OCI-LY7 (cell line): ENCODE results near the gene DNM3. TPM values are rescaled to one million over a fixed set of nuclear protein-coding genes. Genes with fewer than 3 reads are reported as not detected.

Source experiments
- BruUV-seq: library from RNA; stranded (reverse); fragments of 400-500 nt; replicated peaks from 2 replicates; lab custom pipeline; 2021; lab: Mats Ljungman, UMichigan
- CTCF ChIA-PET: fragments of 300-600 bp; sonication (Branson Sonifier 250); formaldehyde crosslinking; loops from one replicate; lab custom pipeline; 2022; ENCODE audit warnings: antibody characterized with exemption; ENCODE audit not compliant: unreplicated experiment; lab: Charles Lee
- POLR2A ChIA-PET: fragments of 300-600 bp; sonication (Branson Sonifier 250); formaldehyde crosslinking; loops from one replicate; lab custom pipeline; 2022; ENCODE audit warnings: antibody characterized with exemption; lab: Charles Lee
- DNase-seq: peaks from one replicate; pipeline ENCODE4 v3.0.0-alpha.2; 2015; ENCODE audit warnings: low spot score
- H2AFZ ChIP-seq: fragments of 200-600 bp; sonication (generic), shearing (Covaris generic); 2 replicates; pipeline ENCODE4 v1.6.1; 2014; ENCODE audit warnings: mild to moderate bottlenecking, antibody characterized with exemption, low read length, moderate library complexity
- H3K27ac ChIP-seq: fragments of 200-600 bp; sonication (generic); 2 replicates; pipeline ENCODE4 v1.5.1; 2014; ENCODE audit warnings: mixed run types, low read depth, mild to moderate bottlenecking, moderate library complexity, low read length, inconsistent platforms; ENCODE audit not compliant: poor library complexity, severe bottlenecking
- H3K36me3 ChIP-seq: fragments of 200-600 bp; sonication (generic); 2 replicates; pipeline ENCODE4 v1.6.1; 2014; ENCODE audit warnings: mild to moderate bottlenecking, antibody characterized with exemption, low read length, moderate library complexity, mixed read lengths; ENCODE audit not compliant: insufficient read depth
- H3K4me1 ChIP-seq: fragments of 200-600 bp; sonication (generic); 2 replicates; pipeline ENCODE4 v1.5.1; 2014; ENCODE audit warnings: mild to moderate bottlenecking, low read length; ENCODE audit not compliant: insufficient read depth, poor library complexity, severe bottlenecking
- H3K4me2 ChIP-seq: fragments of 200-600 bp; sonication (generic); 2 replicates; pipeline ENCODE4 v1.6.1; 2014; ENCODE audit warnings: mild to moderate bottlenecking, low read length
- H3K4me3 ChIP-seq: fragments of 200-600 bp; sonication (generic); 2 replicates; pipeline ENCODE4 v1.5.1; 2014; ENCODE audit warnings: mild to moderate bottlenecking, low read depth, low read length; ENCODE audit not compliant: poor library complexity, severe bottlenecking
- H3K79me2 ChIP-seq: fragments of 200-600 bp; sonication (generic); 2 replicates; pipeline ENCODE4 v1.6.1; 2016; ENCODE audit warnings: low read depth, mild to moderate bottlenecking, low read length, moderate library complexity, mixed read lengths; ENCODE audit not compliant: insufficient read depth
- H3K9me2 ChIP-seq: fragments of 200-600 bp; sonication (generic); 2 replicates; pipeline ENCODE4 v1.6.1; 2016; ENCODE audit warnings: mild to moderate bottlenecking, low read length, mixed read lengths; ENCODE audit not compliant: insufficient read depth
- H3K9me3 ChIP-seq: fragments of 200-600 bp; sonication (generic); 2 replicates; pipeline ENCODE4 v1.6.1; 2014; ENCODE audit warnings: mild to moderate bottlenecking, mixed run types, low read length, mixed read lengths
- H4K20me1 ChIP-seq: fragments of 200-600 bp; sonication (generic); 2 replicates; pipeline ENCODE4 v1.6.1; 2014; ENCODE audit warnings: mild to moderate bottlenecking, antibody characterized with exemption, low read length, moderate library complexity, mixed read lengths; ENCODE audit not compliant: insufficient read depth
- CTCF ChIP-seq: fragments of 200-600 bp; sonication (generic); conservative IDR thresholded peaks from 2 replicates; pipeline ENCODE4 v1.5.1; 2014; ENCODE audit warnings: mild to moderate bottlenecking, antibody characterized with exemption, low read length, moderate library complexity, mixed read lengths
- EZH2phosphoT487 ChIP-seq: fragments of 200-600 bp; sonication (generic); IDR thresholded peaks from 2 replicates; pipeline ENCODE4 v1.6.1; 2018; ENCODE audit warnings: low read depth, borderline replicate concordance, mild to moderate bottlenecking, mixed run types, antibody characterized with exemption, low read length, moderate library complexity, mixed read lengths
- intact Hi-C: fragments of 100-400 bp; cut with micrococcal nuclease; formaldehyde crosslinking; loops from one replicate; pipeline ENCODE4 v1.10.0; 2022; ENCODE audit not compliant: unreplicated experiment
- total RNA-seq, 2 experiments: library from RNA; depleted of rRNA in 1 of 2; stranded (reverse); fragments of >200 nt in 1 of 2; shearing (Covaris generic) in 1 of 2; gene quantifications; 2 replicates each; pipeline ENCODE4 v1.2.3, GENCODE V29; 2014 to 2022

Gene DNM3
- total RNA-seq, 2 experiments from 2014 or later = 0.47 to 0.61 TPM

- no peak for TF ChIP-seq CTCF
- TF ChIP-seq EZH2phosphoT487 = no peak
- no peak for DNase-seq
- BruUV-seq = no TSS peak
- POLR2A ChIA-PET = no interaction called here
- Histone ChIP-seq H3K9me2 (no peaks in the 10 kb centered on the region), H3K4me1 (no peaks in the 10 kb centered on the region), H3K9me3 (no peaks in the 10 kb centered on the region), H3K4me2 (no peak overlapping the region), H3K36me3 (no peaks in the 10 kb centered on the region), H3K79me2 (no peaks in the 10 kb centered on the region), H2AFZ (no peak overlapping the region), H3K4me3 (no peak overlapping the region), H4K20me1 (no peaks in the 10 kb centered on the region), H3K27ac (no peak overlapping the region)
- CTCF ChIA-PET = no interaction called here
- intact Hi-C loops = no loop called here
Observed at GRCh38 chr1:171981303-171981702, 140.0 kb downstream of the DNM3 start.

GRCh38 chr1:171983584-171983983, 142.3 kb downstream of the DNM3 start:
- Histone ChIP-seq H3K9me2 (no peaks in the 10 kb centered on the region), H2AFZ (no peak overlapping the region), H3K79me2 (no peaks in the 10 kb centered on the region), H3K27ac (no peak overlapping the region), H3K4me2 (no peak overlapping the region), H4K20me1 (no peaks in the 10 kb centered on the region), H3K36me3 (no peaks in the 10 kb centered on the region), H3K4me3 (no peak overlapping the region), H3K9me3 (no peaks in the 10 kb centered on the region), H3K4me1 (no peaks in the 10 kb centered on the region)
- no TSS peak for BruUV-seq
- no peak for TF ChIP-seq EZH2phosphoT487
- peak; percentile 50 for TF ChIP-seq CTCF
- intact Hi-C loops = no loop called here
- peak; percentile 1 for DNase-seq
- CTCF ChIA-PET = no interaction called here
- POLR2A ChIA-PET = no interaction called here

- Histone ChIP-seq H3K27ac (no peak overlapping the region), H4K20me1 (no peaks in the 10 kb centered on the region), H3K79me2 (no peaks in the 10 kb centered on the region), H3K9me3 (no peaks in the 10 kb centered on the region), H2AFZ (no peak overlapping the region), H3K36me3 (no peaks in the 10 kb centered on the region), H3K4me1 (no peaks in the 10 kb centered on the region), H3K9me2 (no peaks in the 10 kb centered on the region), H3K4me2 (no peak overlapping the region), H3K4me3 (no peak overlapping the region)
- DNase-seq = no peak
- no peak for TF ChIP-seq EZH2phosphoT487
- no peak for TF ChIP-seq CTCF
- ChIA-PET POLR2A (no interaction called here), CTCF (no interaction called here)
- intact Hi-C loops = no loop called here
- no TSS peak for BruUV-seq
Observed at GRCh38 chr1:171984262-171984661, 143.0 kb downstream of the DNM3 start.
